GM21423 (cell line): Measurements from ENCODE around the gene PEX11B.
"Not testable (repeated sequence)": the region's sequence is repeated elsewhere in the genome, so short reads cannot be mapped to it uniquely, and the experiment has no call there.

Experiments used
- ATAC-seq: cut with Tn5 transposase; IDR thresholded peaks from one replicate; pipeline ENCODE4 v1.9.1; 2021; ENCODE audit warnings: mild to moderate bottlenecking, moderate library complexity; ENCODE audit not compliant: unreplicated experiment

The PEX11B gene

DNA sequence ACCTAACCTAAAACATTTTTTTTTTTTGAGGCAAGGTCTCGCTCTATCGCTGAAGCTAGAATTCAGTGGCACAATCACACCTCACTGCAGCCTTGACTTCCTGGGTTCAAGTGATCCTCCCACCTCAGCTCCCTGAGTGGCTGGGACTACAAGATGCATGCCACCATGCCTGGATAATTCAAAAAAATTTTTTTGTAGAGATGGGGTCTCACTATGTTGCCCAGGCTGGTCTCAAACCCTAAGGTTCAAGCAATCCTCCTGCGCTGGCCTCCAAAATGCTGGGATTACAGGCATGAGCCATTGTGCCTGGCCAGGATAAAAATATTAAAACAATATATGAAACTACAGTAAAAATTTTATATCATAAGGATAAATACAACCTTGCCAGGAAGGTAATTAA, 34.4 kb upstream of the PEX11B start:
- ATAC-seq: no peak

- ATAC-seq: no peak
These were observed 33.0 kb upstream of the PEX11B start for GRCh38 chr1:145951526-145951925.

DNA sequence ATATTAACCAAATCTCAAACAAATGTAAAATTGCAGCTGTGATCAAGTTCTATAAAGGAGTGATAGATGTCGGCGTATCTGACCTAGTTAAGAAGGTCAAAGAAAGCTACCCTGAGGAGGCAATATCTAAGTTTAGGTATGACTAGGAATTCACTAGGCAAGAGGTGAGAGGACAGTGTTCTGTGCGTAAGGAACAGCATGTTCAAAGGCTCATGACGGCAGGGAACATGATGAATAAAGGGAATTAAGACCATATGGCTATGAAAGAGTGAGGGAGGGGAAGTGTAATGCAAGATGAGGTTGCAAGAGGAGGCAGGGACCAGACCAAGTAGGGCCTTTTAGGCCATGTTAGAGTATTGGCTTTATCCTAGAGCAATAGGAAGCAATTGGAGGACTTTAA, 30.7 kb upstream of the PEX11B start:
- no peak for ATAC-seq

DNA sequence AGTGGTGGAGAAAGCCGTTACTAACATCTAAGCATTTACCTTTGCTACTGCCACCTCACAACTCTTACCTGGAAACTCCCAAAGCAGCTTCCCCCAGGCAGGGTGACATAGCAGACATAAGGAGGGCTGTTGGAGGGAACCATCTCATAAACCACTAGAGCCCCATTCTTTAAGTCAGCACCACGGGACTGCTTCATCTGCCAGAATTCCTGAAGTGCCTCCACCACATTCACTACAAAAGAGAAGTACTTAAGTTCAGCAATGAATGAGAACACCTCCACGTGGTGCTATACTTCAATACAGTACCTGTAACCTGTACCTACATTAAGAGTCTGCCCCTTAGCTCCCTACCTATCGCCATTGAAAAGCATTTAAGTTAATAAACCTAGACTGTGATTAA, 29.0 kb upstream of the PEX11B start:
- ATAC-seq: no peak

DNA sequence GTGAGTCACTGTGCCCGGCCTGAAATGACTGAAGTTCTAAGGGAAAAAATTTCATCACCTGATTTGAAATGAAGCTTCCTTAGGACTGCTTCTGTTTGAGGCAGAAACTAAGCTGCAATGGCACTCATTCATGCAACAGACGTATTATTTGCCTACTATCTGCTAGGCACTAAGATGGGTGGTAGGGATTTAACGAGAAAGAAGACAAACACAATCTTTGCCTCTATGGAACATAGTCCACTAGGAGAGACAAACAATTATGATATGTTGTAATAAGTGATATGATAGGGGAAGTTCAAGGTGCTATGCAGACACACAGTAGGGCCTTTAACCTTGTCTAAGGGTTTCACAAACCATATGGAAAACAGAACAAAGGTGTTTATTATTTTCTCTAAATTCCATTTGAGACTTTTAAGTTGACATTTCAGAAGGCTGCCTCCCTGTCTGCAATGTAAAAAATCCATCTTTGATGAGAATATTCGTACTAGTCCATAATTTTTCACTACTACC, 28.0 kb upstream of the PEX11B start:
- ATAC-seq: no peak

DNA sequence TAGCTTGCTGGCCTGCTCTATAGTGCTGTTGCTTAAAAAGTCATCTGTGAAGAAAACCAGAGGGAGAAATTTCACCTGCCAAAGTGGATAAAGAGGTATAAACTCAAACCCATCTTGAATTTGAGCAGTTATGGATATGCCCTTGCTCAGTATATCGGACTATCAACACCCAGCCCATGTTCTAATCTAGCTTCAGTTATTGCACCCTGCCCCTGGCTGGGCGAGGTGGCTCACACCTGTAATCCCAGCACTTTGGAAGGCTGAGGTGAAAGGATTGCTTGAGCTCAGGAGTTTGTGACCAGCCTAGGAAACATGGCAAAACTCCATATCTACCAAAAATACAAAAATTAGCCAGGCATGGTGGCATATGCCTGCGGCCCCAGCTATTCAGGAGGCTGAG, 26.0 kb upstream of the PEX11B start:
- ATAC-seq: no peak

- no peak for ATAC-seq
These were observed 24.4 kb upstream of the PEX11B start for GRCh38 chr1:145942871-145943270.

GRCh38 chr1:145942405-145942804, 23.9 kb upstream of the PEX11B start:
- no peak for ATAC-seq

GRCh38 chr1:145937436-145937835, 18.9 kb upstream of the PEX11B start:
- no peak for ATAC-seq

DNA sequence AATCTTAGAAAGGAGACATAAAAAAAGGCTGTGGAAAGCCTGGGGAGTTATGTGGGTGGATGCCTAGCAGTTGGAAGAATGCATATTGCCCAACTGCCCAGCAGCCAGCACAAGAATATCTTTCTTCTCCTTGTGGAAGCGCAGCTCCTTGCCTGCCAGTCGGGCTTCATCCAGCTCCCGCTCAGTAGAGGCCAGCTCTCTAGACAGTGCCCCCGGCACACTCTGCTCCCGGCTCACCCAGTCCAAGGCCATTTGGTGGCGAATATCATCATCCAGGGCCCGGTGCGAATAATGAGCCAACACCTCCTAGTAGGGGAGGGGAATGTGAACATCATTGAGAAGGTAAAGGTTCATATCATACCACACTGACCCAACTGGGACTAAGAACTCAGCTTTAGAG, 17.7 kb upstream of the PEX11B start:
- no peak for ATAC-seq

DNA sequence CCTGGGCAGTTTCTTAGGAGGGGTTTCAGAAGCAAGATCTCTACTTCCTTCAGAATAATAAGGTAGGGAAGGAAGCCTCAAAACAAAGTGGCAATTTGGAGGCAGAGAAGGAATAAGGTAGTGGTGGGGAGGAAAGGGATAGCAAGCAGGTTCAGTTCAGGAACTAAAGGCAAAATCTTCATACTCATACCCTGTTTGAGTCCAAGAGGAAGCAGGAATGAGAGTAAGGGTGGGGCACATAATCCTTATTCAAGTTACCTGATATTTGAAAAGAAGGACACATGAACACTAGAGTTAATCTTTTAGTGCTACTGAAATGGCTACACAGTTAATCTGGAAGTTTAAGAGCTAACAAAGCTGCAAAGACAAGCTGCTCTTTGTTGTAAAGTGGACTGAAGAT, 17.2 kb upstream of the PEX11B start:
- no peak for ATAC-seq

- ATAC-seq: not testable (repeated sequence)
These were observed 14.0 kb upstream of the PEX11B start for GRCh38 chr1:145932522-145933009.

DNA sequence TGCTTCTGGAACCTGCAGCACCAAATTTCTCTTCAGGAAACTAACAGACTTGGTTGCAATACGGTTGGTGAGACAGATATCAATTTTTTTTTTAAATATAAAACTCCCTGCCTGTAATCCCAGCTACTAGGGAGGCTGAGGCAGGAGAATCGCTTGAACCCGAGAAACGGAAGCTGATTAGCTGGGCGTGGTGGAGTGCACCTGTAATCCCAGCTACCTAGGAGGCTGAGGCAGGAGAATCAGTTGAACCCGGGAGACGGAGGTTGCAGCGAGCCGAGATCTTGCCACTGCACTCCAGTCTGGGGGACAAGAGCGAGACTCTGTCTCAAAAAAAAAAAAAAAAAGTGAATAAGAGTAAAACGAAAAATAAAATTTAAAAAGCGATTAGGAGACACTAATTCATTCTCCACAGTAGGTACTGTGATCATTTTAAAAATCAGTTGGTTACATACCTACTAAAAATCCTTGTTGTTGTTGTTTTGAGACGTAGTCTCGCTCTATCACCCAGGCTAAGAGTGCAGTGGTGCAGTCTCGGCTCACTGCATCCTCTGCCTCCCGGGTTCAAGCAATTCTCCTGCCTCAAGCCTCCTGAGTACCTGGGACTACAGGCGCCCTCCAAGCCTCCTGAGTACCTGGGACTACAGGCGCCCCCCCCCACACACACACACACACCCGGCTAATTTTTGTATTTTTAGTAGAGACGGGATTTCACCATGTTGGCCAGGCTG, 9.6 kb upstream of the PEX11B start:
- ATAC-seq: no peak

GRCh38 chr1:145927063-145927886, 8.8 kb upstream of the PEX11B start, which contains the start of gene RBM8A:
Gene RBM8A (minus strand): TSS chr1:145927484. CDS start chr1:145927426, 58 bp downstream.
- peak; percentile 98 for ATAC-seq

DNA sequence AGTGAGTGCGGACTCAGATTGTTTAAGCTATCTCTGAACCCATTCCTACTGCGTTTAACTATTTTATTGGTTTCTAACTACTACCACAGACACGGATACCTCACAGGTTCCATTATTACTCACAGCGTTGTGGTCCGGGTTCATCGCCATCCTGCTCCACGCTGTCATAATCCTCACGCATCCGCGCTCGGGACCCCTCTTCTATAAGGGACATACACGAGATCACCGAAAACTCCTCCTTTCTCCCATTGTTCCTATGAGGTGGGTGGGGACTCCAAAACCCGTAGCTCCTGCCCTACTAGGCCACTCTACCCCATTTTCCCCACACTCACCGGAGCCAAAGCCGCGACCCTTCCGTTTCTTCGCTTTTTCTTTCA, 8.2 kb upstream of the PEX11B start:
- no peak for ATAC-seq

DNA sequence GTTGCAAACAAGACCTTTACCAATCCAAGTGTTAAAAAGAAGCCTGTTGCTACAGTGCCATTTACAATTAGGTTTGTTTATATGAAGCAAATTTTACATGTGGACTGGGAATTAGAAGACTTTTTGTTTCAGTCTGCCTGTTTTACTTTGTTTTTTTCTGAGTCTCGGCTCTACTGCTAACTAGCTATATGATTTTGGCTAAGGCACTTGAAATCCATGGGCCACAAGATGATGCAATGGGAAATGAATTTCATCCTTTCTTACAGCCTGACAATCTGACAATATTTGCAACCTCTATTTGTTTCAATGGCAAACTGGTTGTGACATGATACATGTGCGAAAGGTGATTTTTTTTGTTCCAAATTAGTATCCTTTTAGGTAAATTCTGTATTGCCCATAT, 3.7 kb upstream of the PEX11B start:
- no peak for ATAC-seq

DNA sequence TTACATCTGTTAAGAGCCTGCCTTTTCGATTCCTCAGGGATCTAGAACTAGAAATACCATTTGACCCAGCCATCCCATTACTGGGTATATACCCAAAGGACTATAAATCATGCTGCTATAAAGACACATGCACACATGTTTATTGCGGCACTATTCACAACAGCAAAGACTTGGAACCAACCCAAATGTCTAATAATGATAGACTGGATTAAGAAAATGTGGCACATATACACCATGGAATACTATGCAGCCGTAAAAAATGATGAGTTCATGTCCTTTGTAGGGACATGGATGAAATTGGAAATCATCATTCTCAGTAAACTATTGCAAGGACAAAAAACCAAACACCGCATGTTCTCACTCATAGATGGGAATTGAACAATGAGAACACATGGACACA, 1.8 kb upstream of the PEX11B start:
- ATAC-seq: not testable (repeated sequence)

DNA sequence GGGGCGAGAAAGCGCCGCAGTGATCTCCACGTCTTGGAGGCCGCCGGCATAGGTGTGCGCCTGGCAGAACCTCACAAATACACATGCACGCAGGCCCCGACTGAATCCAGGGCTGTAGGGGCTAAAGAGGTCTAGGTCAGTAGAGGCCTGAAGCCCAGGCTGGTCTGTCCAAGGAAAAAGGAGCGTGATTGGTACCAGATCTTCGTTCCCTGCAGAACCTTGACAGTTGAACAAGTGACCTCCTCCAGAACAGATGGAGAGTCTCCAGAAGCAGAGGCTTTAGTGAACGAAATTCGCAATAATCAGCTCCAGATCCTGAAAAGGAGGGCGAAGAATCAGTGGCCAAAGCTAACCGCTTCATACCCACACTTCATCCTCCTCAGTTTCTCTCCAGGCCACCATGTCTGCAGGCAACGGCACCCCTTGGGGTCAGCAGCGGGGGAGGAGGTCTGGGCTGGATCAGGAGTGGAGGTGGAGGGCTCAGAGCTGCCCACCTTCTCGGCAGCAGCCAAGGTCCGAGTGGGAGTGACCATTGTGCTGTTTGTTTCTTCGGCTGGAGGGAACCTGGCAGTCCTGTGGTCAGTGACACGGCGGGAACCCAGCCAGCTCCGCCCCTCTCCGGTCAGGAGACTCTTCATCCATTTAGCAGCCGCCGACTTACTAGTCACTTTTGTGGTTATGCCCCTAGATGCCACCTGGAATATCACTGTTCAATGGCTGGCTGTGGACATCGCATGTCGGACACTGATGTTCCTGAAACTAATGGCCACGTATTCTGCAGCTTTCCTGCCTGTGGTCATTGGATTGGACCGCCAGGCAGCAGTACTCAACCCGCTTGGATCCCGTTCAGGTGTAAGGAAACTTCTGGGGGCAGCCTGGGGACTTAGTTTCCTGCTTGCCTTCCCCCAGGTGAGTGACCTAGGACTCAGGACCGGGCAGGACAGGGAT, 749 bp upstream of the PEX11B start:
- peak; percentile 17 for ATAC-seq

DNA sequence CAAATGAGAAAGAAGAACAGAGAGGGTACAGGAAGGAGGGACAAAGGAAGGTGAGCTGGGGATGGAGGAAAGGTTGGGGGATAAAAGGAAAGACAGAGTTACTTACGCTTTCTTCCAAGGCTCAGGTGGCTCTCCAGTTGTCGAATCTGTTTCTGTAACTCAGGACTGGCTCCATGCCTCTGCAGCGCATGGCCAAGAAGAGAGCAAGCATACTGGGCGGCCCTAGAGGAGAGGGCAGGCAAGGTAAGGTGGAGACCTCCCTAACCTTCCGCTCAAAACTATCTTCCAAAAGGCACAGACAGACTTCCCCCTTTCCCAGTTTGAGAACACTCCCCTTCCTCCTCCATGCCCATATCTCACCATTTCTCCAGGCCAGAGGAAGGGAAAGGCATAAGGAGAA, 922 bp downstream of the PEX11B start:
- no peak for ATAC-seq

DNA sequence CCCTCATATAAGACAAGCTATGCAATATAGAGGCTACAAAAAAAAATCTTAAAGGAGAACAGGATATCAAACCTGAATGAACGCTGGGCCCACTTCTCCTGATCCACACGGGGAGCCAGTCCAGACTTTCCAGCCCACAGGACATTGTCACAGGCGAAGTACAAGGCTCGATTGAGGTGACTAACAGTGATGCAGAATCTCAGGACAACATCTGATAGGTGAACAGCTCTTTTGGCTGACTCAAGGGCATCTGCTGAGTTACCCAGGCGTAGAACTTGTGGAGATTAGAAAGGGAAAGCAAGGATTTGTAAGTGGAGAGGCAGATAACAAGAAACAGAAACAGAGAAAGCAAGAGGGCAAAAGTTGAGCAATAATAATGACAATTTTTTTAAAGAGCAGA, 1.8 kb downstream of the PEX11B start:
- no peak for ATAC-seq

GRCh38 chr1:145912128-145912641, 6.3 kb downstream of the PEX11B start:
- ATAC-seq: no peak
